ENCODE results near the gene RAB7A.

The RAB7A gene

DNA sequence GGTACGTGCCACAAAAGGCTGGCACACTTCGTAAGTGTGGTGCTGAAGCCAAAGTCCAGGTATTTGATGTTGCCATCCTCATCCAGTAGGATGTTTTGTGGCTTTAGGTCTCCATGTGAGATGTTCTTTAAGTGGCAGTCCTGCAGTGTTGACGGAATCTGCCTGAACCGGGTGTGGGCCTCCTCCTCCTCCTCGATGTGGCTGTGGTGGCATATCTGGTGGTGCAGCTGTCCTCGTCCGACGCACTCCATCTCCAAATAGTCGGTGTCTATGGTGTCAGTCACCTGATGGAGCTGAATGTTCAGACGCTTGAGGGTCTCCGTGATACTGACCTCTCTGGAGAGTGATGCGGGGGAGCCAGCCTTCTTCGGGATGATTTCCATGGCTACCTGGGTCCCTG is 123.0 kb downstream of the RAB7A start:
- no peak for DNase-seq (ENCODE audit: low read depth, low spot score)

DNA sequence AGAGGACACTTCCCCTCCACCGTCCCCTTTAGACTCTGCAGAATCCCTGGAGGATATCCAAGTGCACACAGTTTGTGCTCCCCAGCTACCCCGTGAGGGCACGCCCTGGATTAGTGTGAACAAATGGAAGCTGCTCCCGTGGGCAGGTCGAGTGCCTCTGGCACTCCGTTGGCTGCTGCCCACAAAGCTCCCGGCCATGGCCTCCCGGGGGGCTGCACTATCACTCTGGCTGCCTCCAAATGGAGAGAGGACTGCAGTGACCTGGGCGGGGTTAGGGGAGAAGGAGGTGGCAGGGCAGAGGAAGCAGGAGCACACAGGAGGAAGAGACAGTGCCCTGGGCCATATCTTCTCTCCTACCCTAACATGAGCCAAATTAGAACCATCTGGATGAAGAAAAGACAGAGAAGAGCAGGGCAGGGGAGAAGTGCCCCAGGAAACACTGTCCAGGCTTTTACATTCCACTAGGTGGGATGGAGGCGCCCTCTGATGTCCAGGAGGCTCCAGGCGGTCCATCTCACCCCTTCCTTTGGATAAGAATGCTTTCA is 124.0 kb downstream of the RAB7A start:
- DNase-seq (ENCODE audit: low read depth, low spot score) = peak; percentile 50

GRCh38 chr3:128850544-128850943 is 124.6 kb downstream of the RAB7A start:
- peak; percentile 13 for DNase-seq (ENCODE audit: low read depth, low spot score)

DNA sequence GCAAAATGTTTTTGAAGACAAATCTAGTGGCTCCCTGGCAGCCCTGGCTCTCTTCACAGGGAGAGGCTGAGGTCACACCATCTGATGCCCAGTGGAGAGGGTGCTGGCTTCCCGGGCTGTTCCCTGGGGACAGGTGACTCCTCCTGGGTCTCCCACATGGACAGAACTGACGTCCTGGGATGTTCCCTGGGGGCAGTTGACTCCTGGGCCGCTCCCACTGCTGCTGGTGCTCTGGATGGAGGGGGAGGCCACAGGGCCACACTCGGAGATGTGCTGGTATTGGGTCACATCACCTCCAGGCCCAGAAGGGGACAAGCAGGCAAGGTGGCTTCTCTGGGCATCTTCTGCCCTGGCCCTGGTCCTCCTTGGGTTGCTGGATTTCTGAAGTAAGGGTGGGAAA is 125.6 kb downstream of the RAB7A start:
- DNase-seq (ENCODE audit: low read depth, low spot score) = no peak

- DNase-seq (ENCODE audit: low read depth, low spot score) = no peak
These were observed 127.8 kb downstream of the RAB7A start for GRCh38 chr3:128853826-128854225.

- no peak for DNase-seq (ENCODE audit: low read depth, low spot score)
These were observed 128.5 kb downstream of the RAB7A start for GRCh38 chr3:128854475-128854874.

- DNase-seq (ENCODE audit: low read depth, low spot score) = no peak
These were observed 129.6 kb downstream of the RAB7A start for GRCh38 chr3:128855569-128855968.

- no peak for DNase-seq (ENCODE audit: low read depth, low spot score)
These were observed 132.2 kb downstream of the RAB7A start for GRCh38 chr3:128858167-128858566.

GRCh38 chr3:128859630-128860029 is 133.6 kb downstream of the RAB7A start:
- DNase-seq (ENCODE audit: low read depth, low spot score) = peak; percentile 48

- no peak for DNase-seq (ENCODE audit: low read depth, low spot score)
These were observed 135.5 kb downstream of the RAB7A start for GRCh38 chr3:128861491-128861890.

DNA sequence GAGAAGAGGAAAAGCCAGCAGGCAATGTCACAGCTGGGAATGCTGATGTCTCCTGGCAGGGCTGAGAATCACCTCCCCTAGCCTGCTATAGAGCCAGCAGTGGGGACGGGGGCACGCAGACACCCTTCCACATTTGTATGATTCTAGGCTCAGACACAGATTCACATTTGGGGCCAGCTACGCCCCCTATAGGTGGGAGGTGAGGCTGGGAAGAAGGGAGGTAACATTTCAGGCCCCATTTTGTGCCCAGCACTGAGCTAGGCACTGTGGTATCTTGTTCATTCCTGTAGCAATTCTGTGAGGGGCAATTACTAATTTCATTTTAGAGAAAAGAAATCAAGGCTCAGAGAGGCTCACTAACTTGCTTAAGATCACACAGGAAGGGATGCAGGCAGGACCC is 137.6 kb downstream of the RAB7A start:
- no peak for DNase-seq (ENCODE audit: low read depth, low spot score)
